ENCODE results near the gene FAM3B.

DNA sequence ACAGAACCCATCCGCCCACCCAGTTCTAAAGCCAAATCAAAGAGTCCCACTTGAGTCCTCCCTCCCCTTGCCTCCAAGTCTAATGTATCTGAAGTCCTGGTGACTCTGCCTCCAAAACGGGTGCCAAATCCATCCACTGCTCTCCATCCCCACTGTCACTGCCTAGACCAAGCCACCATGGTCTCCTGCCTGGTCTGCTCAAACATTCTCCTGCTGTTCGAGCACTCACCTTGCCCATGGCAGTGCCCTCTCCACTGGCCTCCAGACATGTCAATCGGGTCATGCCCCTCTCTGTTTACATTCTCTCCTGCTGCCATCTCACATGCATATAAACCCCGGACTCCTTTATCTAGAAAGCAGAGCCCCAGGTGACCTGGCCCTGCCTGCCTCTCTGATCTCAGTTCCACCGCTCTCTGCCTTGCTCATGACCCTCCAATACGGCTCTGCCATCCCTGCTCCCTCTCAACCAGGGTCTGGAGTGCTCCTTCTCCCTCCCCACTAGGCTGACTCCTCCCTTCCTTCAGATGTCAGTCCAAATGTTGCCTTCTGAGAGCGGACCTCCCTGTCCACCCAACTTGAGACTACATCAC is 77.4 kb downstream of the FAM3B start:
- no peak for TF ChIP-seq YY1 (IDR thresholded peaks at IDR 0.05; ENCODE audit: insufficient read depth, insufficient read length)
- TF ChIP-seq ZNF274 (IDR thresholded peaks at IDR 0.05; ENCODE audit: low read depth, low read length) = no peak

Measured in NT2/D1 (cell line).